HepG2 (cell line): Measurements from ENCODE around the gene FCN3. TPM values are rescaled to one million over a fixed set of nuclear protein-coding genes. Genes with fewer than 3 reads are reported as not detected.

Experiments
- AGO2 ChIP-seq: fragments of 200-400 bp; formaldehyde crosslinking; optimal IDR thresholded peaks from 2 replicates; pipeline ENCODE3; 2017; ENCODE audit warnings: mild to moderate bottlenecking, low read depth, low read length, moderate library complexity
- CHD2 ChIP-seq: IDR thresholded peaks from 2 replicates; pipeline ENCODE4 v1.6.1; 2011; ENCODE audit warnings: low read depth, low read length, improper control_type of control experiment
- CREM ChIP-seq, 2 experiments: sonication (generic) in 1 of 2; formaldehyde crosslinking in 1 of 2; IDR thresholded peaks; 2 replicates each; pipeline versions ENCODE4 v1.4.0 to v1.6.1; 2016 to 2020; ENCODE audit warnings: antibody characterized with exemption in 1 of 2, mild to moderate bottlenecking in 1 of 2, missing genetic modification reagents in 1 of 2
- DMTF1 ChIP-seq: sonication (generic); formaldehyde crosslinking; IDR thresholded peaks from 2 replicates; pipeline ENCODE4 v1.4.0; 2020; ENCODE audit warnings: mild to moderate bottlenecking, missing genetic modification reagents
- MYC ChIP-seq: sonication (generic); formaldehyde crosslinking; IDR thresholded peaks from 2 replicates; pipeline ENCODE4 v1.9.0; 2021; ENCODE audit warnings: missing genetic modification reagents, borderline replicate concordance
- NFYC ChIP-seq: IDR thresholded peaks from 2 replicates; pipeline ENCODE4 v1.6.1; 2016; ENCODE audit warnings: missing genetic modification reagents, missing compliant biosample characterization
- PATZ1 ChIP-seq: sonication (generic); formaldehyde crosslinking; IDR thresholded peaks from 2 replicates; pipeline ENCODE4 v1.4.0; 2020; ENCODE audit warnings: missing genetic modification reagents
- PRPF4 ChIP-seq: fragments of 200-400 bp; formaldehyde crosslinking; IDR thresholded peaks from 2 replicates; pipeline ENCODE4 v1.6.1; 2016; ENCODE audit warnings: low read length, low read depth; ENCODE audit not compliant: poor library complexity, severe bottlenecking
- PTBP1 ChIP-seq: fragments of 200-400 bp; formaldehyde crosslinking; IDR thresholded peaks from 2 replicates; pipeline ENCODE4 v1.6.1; 2018; ENCODE audit warnings: low read length, low read depth; ENCODE audit not compliant: poor library complexity, severe bottlenecking
- SAP130 ChIP-seq: IDR thresholded peaks from 2 replicates; pipeline ENCODE4 v1.6.1; 2016; ENCODE audit warnings: low read depth
- SIN3B ChIP-seq: fragments of 150-350 bp; IDR thresholded peaks from 2 replicates; pipeline ENCODE4 v1.6.1; 2014; ENCODE audit warnings: low read length
- TAF1 ChIP-seq: sonication (generic); formaldehyde crosslinking; IDR thresholded peaks from 2 replicates; pipeline ENCODE4 v1.4.0; 2020; ENCODE audit warnings: missing genetic modification reagents
- TFE3 ChIP-seq: IDR thresholded peaks from 2 replicates; pipeline ENCODE4 v1.6.1; 2016
- ZBTB1 ChIP-seq: sonication (generic); formaldehyde crosslinking; IDR thresholded peaks from 2 replicates; pipeline ENCODE4 v1.4.0; 2020; ENCODE audit warnings: missing genetic modification reagents, borderline replicate concordance
- ZC3H13 ChIP-seq: sonication (generic); formaldehyde crosslinking; IDR thresholded peaks from 2 replicates; pipeline ENCODE4 v1.8.1; 2023; ENCODE audit warnings: mild to moderate bottlenecking, missing genetic modification reagents, moderate library complexity
- ZNF205 ChIP-seq: IDR thresholded peaks from 2 replicates; pipeline ENCODE4 v1.6.1; 2018; ENCODE audit warnings: missing biosample characterization, missing genetic modification reagents
- ZNF468 ChIP-seq: sonication (generic); formaldehyde crosslinking; IDR thresholded peaks from 2 replicates; pipeline ENCODE4 v1.8.0; 2022; ENCODE audit warnings: mild to moderate bottlenecking, moderate library complexity, missing genetic modification reagents
- ZNF543 ChIP-seq: sonication (generic); formaldehyde crosslinking; IDR thresholded peaks from 2 replicates; pipeline ENCODE4 v1.4.0; 2020; ENCODE audit warnings: mild to moderate bottlenecking, missing genetic modification reagents
- ZNF563 ChIP-seq: sonication (generic); formaldehyde crosslinking; IDR thresholded peaks from 2 replicates; pipeline ENCODE4 v1.8.0; 2022; ENCODE audit warnings: mild to moderate bottlenecking, moderate library complexity, missing genetic modification reagents
- ZNF567 ChIP-seq: sonication (generic); formaldehyde crosslinking; IDR thresholded peaks from 2 replicates; pipeline ENCODE4 v1.8.1; 2023; ENCODE audit warnings: mild to moderate bottlenecking, missing genetic modification reagents, borderline replicate concordance
- ZNF615 ChIP-seq: sonication (generic); formaldehyde crosslinking; IDR thresholded peaks from 2 replicates; pipeline ENCODE4 v1.5.0; 2020; ENCODE audit warnings: mild to moderate bottlenecking, missing genetic modification reagents, borderline replicate concordance
- ZNF713 ChIP-seq: sonication (generic); formaldehyde crosslinking; IDR thresholded peaks from 2 replicates; pipeline ENCODE4 v1.4.0; 2020; ENCODE audit warnings: mild to moderate bottlenecking, missing genetic modification reagents
- polyA plus RNA-seq, 8 experiments: library from polyadenylated mRNA; depleted of rRNA in 3 of 8; stranded (reverse) in 7 of 8; unstranded in 1 of 8; fragments of >200 nt; fragmentation: Illumina TruSeq in 4 of 8; extraction: Trizol in 4 of 8; gene quantifications; 2 replicates each; pipeline versions ENCODE4 v1.2.1 to v1.2.3, GENCODE V29; 2011 to 2016; ENCODE audit warnings: low read depth in 4 of 8, missing spikeins in 1 of 8, mixed read lengths in 1 of 8; ENCODE audit not compliant: insufficient read depth in 1 of 8
- total RNA-seq, 5 experiments: library from RNA; depleted of rRNA; stranded (reverse); fragments of >200 nt; fragmentation: Illumina TruSeq; extraction: Trizol; gene quantifications; 2 replicates each; pipeline ENCODE4 v1.2.3, GENCODE V29; 2016; ENCODE audit warnings: low read depth in 1 of 5

FCN3 gene
- total and polyA plus RNA-seq, 2 of the 13 experiments (the other 11 are each of a cell fraction or from before 2014, with no cell fraction given): not detected

DNA sequence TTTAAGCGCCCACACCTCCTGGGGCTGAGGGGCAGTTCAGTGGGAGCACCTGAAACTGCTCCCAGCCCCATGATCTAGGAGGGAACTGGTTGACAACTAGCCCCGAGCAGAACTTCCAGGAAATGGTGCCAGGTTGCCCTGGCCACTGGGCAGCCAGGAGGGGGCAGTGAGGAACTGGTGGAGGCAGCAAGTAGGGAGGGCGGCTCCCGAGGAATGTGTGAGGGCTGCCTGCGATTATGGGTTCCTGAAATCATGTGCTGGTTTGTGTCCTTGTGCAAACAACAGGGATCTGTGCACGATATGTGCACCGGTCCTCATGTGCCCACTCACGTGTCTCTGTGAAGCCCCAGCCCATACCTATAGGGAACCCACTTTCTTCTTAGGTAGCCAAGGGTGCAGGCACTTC is 27.7 kb upstream of the FCN3 start (continued):
- no peak for TF ChIP-seq TFE3 (CRISPR knock-in tag)
- TF ChIP-seq ZNF615 (CRISPR knock-in tag): no peak
- TF ChIP-seq AGO2: peak; percentile 85
- no peak for TF ChIP-seq ZNF205 (CRISPR knock-in tag)
- TF ChIP-seq ZNF543 (CRISPR knock-in tag): no peak
- TF ChIP-seq DMTF1: no peak
- TF ChIP-seq ZNF563: no peak
- TF ChIP-seq MYC (CRISPR knock-in tag): peak; percentile 23; the same call in 1 of the 2 replicates
- TF ChIP-seq ZNF567 (CRISPR knock-in tag): no peak
- no peak for TF ChIP-seq SIN3B
- TF ChIP-seq SAP130: no peak; the same call in 1 of the 2 replicates
- no peak for TF ChIP-seq ZNF713 (CRISPR knock-in tag)
- no peak for TF ChIP-seq NFYC (CRISPR knock-in tag)
- no peak for TF ChIP-seq ZNF468
- TF ChIP-seq ZC3H13 (CRISPR knock-in tag): no peak
- TF ChIP-seq PATZ1: 0 out of 2 replicates have a peak, but pooled peaks have one; percentile 4
- TF ChIP-seq ZBTB1 (CRISPR knock-in tag): no peak
- TF ChIP-seq TAF1 (CRISPR knock-in tag): no peak
- no peak for TF ChIP-seq CHD2
- TF ChIP-seq PTBP1: no peak
- no peak for TF ChIP-seq PRPF4
- TF ChIP-seq CREM (IDR thresholded peaks at IDR 0.05): no peak
- TF ChIP-seq CREM (CRISPR knock-in tag; IDR thresholded peaks at IDR 0.05): no peak
